Calu3 (cell line): Measurements from ENCODE around the gene HSPA1B. TPM values are rescaled to one million over a fixed set of nuclear protein-coding genes. Genes with fewer than 3 reads are reported as not detected.
A peak's percentile ranks its signal among the peaks of the same experiment; 100 is the strongest.
"Not testable (repeated sequence)": the region's sequence is repeated elsewhere in the genome, so short reads cannot be mapped to it uniquely, and the experiment has no call there.

Source experiments
- BruUV-seq: library from RNA; stranded (reverse); fragments of 400-500 nt; replicated peaks from 2 replicates; lab custom pipeline; 2021; lab: Mats Ljungman, UMichigan
- CTCF ChIA-PET: fragments of 300-600 bp; sonication (Branson Sonifier 250); formaldehyde crosslinking; loops from one replicate; lab custom pipeline; 2022; ENCODE audit warnings: antibody characterized with exemption; lab: Charles Lee
- DNase-seq: peaks from one replicate; pipeline ENCODE4 v3.0.0; 2022
- H3K27ac Mint-ChIP-seq: one replicate; pipeline ENCODE4 v1.8.0; 2022; ENCODE audit warnings: mixed read lengths; ENCODE audit not compliant: unreplicated experiment
- H3K27me3 Mint-ChIP-seq: one replicate; pipeline ENCODE4 v1.8.0; 2022; ENCODE audit warnings: mixed read lengths; ENCODE audit not compliant: unreplicated experiment
- H3K36me3 Mint-ChIP-seq: one replicate; pipeline ENCODE4 v1.8.0; 2022; ENCODE audit warnings: mild to moderate bottlenecking, moderate library complexity, mixed read lengths; ENCODE audit not compliant: insufficient read depth, unreplicated experiment
- H3K4me1 Mint-ChIP-seq: one replicate; pipeline ENCODE4 v1.8.0; 2022; ENCODE audit warnings: mild to moderate bottlenecking, low read depth, mixed read lengths; ENCODE audit not compliant: unreplicated experiment
- H3K4me3 Mint-ChIP-seq: one replicate; pipeline ENCODE4 v1.8.0; 2022; ENCODE audit warnings: mild to moderate bottlenecking, low read depth, moderate library complexity, mixed read lengths; ENCODE audit not compliant: unreplicated experiment
- H3K9me3 Mint-ChIP-seq: one replicate; pipeline ENCODE4 v1.8.0; 2022; ENCODE audit warnings: low read depth, mixed read lengths; ENCODE audit not compliant: unreplicated experiment
- intact Hi-C: fragments of 100-400 bp; cut with micrococcal nuclease; formaldehyde crosslinking; loops from one replicate; pipeline ENCODE4 v1.10.0; 2022; ENCODE audit not compliant: unreplicated experiment
- total RNA-seq: library from RNA; stranded (reverse); gene quantifications from 2 replicates; pipeline ENCODE4 v1.2.3, GENCODE V29; 2022
- TF ChIP-seq, protein P1 (sequence below): fragments of 200-600 bp; IDR thresholded peaks from one replicate; pipeline ENCODE4 v1.8.0; 2022; ENCODE audit warnings: antibody characterized with exemption; ENCODE audit not compliant: unreplicated experiment

HSPA1B gene
- total RNA-seq, 1 experiment from 2014 or later, result 705 TPM

GRCh38 chr6:31851485-31851832 is 23.9 kb downstream of the HSPA1B start:
- Mint-ChIP-seq H3K36me3 (peaks cover 14% of the 10 kb centered on the region), H3K27me3 (no peaks in the 10 kb centered on the region), H3K4me3 (no peak overlapping the region), H3K4me1 (peaks cover 12% of the 10 kb centered on the region), H3K9me3 (no peaks in the 10 kb centered on the region), H3K27ac (peak overlapping the region; percentile 1)
- no TSS peak for BruUV-seq
- intact Hi-C loops, result no loop called here
- no peak for DNase-seq
- CTCF ChIA-PET, result no interaction called here
- TF ChIP-seq, protein P1, sequence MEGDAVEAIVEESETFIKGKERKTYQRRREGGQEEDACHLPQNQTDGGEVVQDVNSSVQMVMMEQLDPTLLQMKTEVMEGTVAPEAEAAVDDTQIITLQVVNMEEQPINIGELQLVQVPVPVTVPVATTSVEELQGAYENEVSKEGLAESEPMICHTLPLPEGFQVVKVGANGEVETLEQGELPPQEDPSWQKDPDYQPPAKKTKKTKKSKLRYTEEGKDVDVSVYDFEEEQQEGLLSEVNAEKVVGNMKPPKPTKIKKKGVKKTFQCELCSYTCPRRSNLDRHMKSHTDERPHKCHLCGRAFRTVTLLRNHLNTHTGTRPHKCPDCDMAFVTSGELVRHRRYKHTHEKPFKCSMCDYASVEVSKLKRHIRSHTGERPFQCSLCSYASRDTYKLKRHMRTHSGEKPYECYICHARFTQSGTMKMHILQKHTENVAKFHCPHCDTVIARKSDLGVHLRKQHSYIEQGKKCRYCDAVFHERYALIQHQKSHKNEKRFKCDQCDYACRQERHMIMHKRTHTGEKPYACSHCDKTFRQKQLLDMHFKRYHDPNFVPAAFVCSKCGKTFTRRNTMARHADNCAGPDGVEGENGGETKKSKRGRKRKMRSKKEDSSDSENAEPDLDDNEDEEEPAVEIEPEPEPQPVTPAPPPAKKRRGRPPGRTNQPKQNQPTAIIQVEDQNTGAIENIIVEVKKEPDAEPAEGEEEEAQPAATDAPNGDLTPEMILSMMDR, result no peak

DNA sequence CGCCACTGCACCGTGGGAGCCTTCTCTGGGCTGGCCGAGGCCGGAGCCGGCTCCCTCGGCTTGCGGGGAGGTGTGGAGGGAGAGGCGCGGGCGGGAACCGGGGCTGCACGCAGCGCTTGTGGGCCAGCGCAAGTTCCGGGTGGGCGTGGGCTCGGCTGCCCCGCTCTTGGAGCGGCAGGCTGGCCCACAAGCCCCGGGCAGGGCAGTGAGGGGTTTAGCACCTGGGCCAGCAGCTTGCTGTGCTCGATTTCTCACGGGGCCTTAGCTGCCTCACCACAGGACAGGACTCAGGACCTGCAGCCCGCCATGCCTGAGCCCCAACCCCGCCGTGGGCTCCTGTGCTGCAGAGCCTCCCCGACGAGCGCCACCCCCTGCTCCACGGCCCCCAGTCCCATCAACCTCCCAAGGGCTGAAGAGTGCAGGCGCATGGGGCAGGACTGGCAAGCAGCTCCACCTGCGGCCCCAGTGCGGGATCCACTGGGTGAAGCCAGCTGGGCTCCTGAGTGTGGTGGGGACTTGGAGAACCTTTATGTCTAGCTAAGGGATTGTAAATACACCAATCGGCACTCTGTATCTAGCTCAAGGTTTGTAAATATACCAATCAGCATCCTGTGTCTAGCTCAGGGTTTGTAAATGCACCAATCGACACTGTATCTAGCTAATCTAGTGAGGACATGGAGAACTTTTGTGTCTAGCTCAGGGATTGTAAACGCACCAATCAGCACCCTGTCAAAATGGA is 24.6 kb downstream of the HSPA1B start:
- BruUV-seq, H3K9me3 Mint-ChIP-seq, CTCF ChIA-PET, H3K27me3 Mint-ChIP-seq, H3K4me3 Mint-ChIP-seq, intact Hi-C loops, DNase-seq: not testable (repeated sequence)
- Mint-ChIP-seq H3K4me1 (peaks cover 12% of the 10 kb centered on the region), H3K36me3 (peaks cover 14% of the 10 kb centered on the region), H3K27ac (peak overlapping the region; percentile 39)

GRCh38 chr6:31857774-31858173 is 30.2 kb downstream of the HSPA1B start:
- Mint-ChIP-seq H3K4me1 (peaks cover 14% of the 10 kb centered on the region), H3K36me3 (peaks cover 38% of the 10 kb centered on the region)
- H3K27ac Mint-ChIP-seq, CTCF ChIA-PET, H3K9me3 Mint-ChIP-seq, H3K4me3 Mint-ChIP-seq, BruUV-seq, H3K27me3 Mint-ChIP-seq, DNase-seq, intact Hi-C loops: not testable (repeated sequence)

GRCh38 chr6:31858707-31859106 is 31.2 kb downstream of the HSPA1B start:
- intact Hi-C loops, result no loop called here
- no peak overlapping the region for H3K27ac Mint-ChIP-seq
- H3K36me3 Mint-ChIP-seq, result peaks cover 44% of the 10 kb centered on the region
- BruUV-seq, result no TSS peak
- no peak for DNase-seq
- H3K9me3 Mint-ChIP-seq, result no peaks in the 10 kb centered on the region
- TF ChIP-seq, protein P1, result no peak
- CTCF ChIA-PET, result no interaction called here
- H3K4me1 Mint-ChIP-seq, result peaks cover 19% of the 10 kb centered on the region
- no peak overlapping the region for H3K4me3 Mint-ChIP-seq
- peaks cover 9% of the 10 kb centered on the region for H3K27me3 Mint-ChIP-seq

GRCh38 chr6:31859923-31860322 is 32.4 kb downstream of the HSPA1B start:
- H3K36me3 Mint-ChIP-seq, result peaks cover 56% of the 10 kb centered on the region

More at GRCh38 chr6:31859923-31860322, 32.4 kb downstream of the HSPA1B start:
- TF ChIP-seq, protein P1, result no peak
- Mint-ChIP-seq H3K9me3 (no peaks in the 10 kb centered on the region), H3K4me1 (peaks cover 19% of the 10 kb centered on the region), H3K4me3 (no peak overlapping the region), H3K27me3 (peaks cover 9% of the 10 kb centered on the region), H3K27ac (no peak overlapping the region)
- CTCF ChIA-PET, result no interaction called here
- intact Hi-C loops, result loop anchor here (5.0 kb wide), 1 partner anchor 83 kb away; the partner anchor contains the start of gene VWA7
- no peak for DNase-seq
- BruUV-seq, result no TSS peak
